Large intestine (tissue), 3 donors: ENCODE measurements around the gene HOOK2. TPM values are rescaled to one million over a fixed set of nuclear protein-coding genes. Genes with fewer than 3 reads are reported as not detected.
A peak's percentile ranks its signal among the peaks of the same experiment; 100 is the strongest.

Experiments
- DNase-seq, 2 donors: peaks; one replicate each; pipeline versions ENCODE4 v3.0.0 to v3.0.0-alpha.2; 2013
- H3K27ac ChIP-seq: one replicate; pipeline ENCODE4 v1.5.1; 2013; ENCODE audit warnings: low read length
- H3K27me3 ChIP-seq: 2 replicates; pipeline ENCODE4 v1.6.1; 2013; ENCODE audit warnings: low read length; ENCODE audit not compliant: control insufficient read depth, insufficient read depth
- H3K36me3 ChIP-seq: 2 replicates; pipeline ENCODE4 v1.6.1; 2013; ENCODE audit warnings: low read length; ENCODE audit not compliant: control insufficient read depth, insufficient read depth
- H3K4me1 ChIP-seq: one replicate; pipeline ENCODE4 v1.6.1; 2013; ENCODE audit warnings: low read length; ENCODE audit not compliant: control insufficient read depth, insufficient read depth
- H3K4me3 ChIP-seq: one replicate; pipeline ENCODE4 v1.5.1; 2013; ENCODE audit warnings: low read length
- H3K9me3 ChIP-seq: one replicate; pipeline ENCODE4 v1.6.1; 2013; ENCODE audit warnings: mild to moderate bottlenecking, low read depth, low read length, moderate library complexity; ENCODE audit not compliant: control insufficient read depth
- WGBS: methylation state at CpG from one replicate; pipeline ENCODE4 v1.1.5; 2013; ENCODE audit warnings: low lambda C conversion rate; ENCODE audit not compliant: insufficient coverage; 5-methylcytosine and 5-hydroxymethylcytosine counted together
- polyA plus RNA-seq: library from polyadenylated mRNA; unstranded; fragments of 120-200 nt; gene quantifications from one replicate; pipeline ENCODE4 v1.2.1, GENCODE V29; 2013

The HOOK2 gene
- polyA plus RNA-seq, 1 donor: 192 TPM

DNA sequence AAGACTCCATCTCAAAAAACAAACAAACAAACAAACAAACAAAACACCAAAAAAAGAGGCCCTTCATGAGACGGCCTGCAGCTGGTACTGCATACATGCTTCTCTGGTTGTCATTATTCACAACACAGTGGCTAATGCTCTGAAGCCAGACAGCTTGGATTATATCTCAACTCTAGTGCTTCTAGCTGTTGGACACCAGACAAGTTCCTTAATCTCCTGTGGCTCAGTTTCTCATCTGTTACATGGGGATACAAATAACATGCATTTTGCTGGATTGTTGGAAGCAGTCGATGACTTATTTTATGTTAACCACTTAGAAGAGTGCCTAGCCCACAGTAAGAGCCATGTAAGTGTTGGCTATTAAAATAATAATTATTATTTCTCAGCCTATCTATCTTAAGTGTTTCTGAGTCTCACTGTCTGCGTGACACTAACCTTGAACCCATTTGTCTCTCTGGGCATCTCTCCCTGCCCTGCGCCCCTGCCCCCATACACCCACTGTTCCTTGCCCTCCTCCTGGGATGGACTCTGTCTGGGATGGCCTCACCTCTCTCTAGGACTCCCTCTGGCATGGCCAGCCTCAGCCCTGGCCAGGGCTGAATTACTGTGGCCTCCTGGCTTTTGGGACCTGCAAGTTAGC lies 12.8 kb upstream of the HOOK2 start:
- Histone ChIP-seq H3K27ac (peak overlapping the region; percentile 100), H3K4me1 (peaks cover 70% of the 10 kb centered on the region), H3K4me3 (peak overlapping the region; percentile 61), H3K9me3 (no peaks in the 10 kb centered on the region), H3K36me3 (no peaks in the 10 kb centered on the region), H3K27me3 (no peaks in the 10 kb centered on the region)
- DNase-seq: peak in 1 of 2 donors; percentile 35
- no CpG with 5 or more reads among the region's 4 CpGs for WGBS

DNA sequence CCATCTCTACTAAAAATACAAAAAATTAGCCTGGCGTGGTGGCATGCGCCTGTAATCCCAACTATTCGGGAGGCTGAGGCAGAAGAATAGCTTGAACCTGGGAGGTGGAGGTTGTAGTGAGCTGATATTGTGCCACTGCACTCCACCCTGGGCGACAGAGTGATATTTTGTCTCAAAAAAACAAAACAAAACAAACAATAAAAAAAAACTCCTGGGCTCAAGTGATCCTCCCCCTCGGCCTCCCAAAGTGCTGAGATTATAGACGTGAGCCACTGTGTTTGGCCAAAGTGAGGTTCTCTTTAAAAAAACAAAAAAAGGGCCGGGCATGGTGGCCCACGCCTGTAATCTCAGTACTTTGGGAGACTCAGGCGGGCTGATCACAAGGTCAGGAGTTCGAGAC lies 12.1 kb upstream of the HOOK2 start:
- H3K36me3 ChIP-seq: no peaks in the 10 kb centered on the region
- H3K27ac ChIP-seq: peak overlapping the region; percentile 100
- H3K4me3 ChIP-seq: no peak overlapping the region
- no peaks in the 10 kb centered on the region for H3K27me3 ChIP-seq
- WGBS: 80% methylated on average over 1 of the region's 10 CpGs
- no peaks in the 10 kb centered on the region for H3K9me3 ChIP-seq
- peaks cover 74% of the 10 kb centered on the region for H3K4me1 ChIP-seq
- DNase-seq: no peak

DNA sequence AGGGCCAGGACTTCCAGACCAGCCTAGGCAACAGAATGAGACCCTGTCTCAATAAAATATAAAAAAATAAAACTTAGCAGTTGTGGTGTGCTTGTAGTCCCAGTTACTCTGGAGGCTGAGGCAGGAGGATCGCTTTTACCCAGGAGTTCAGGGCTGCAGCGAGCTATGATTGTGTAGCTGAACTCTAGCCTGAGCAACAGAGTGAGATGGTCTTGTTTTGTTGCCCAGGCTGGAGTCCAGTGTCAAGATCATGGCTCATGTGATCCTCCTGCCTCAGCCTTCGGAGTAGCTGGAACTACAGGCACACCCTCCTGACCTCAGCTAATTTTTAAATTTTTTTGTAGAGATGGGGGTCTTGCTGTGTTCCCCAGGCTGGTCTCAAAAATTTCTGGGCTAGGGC lies 11.6 kb upstream of the HOOK2 start:
- Histone ChIP-seq H3K27me3 (no peaks in the 10 kb centered on the region), H3K4me1 (peaks cover 78% of the 10 kb centered on the region), H3K9me3 (no peaks in the 10 kb centered on the region), H3K27ac (peak overlapping the region; percentile 100), H3K4me3 (no peak overlapping the region), H3K36me3 (no peaks in the 10 kb centered on the region)
- peak in 1 of 2 donors; percentile 55 for DNase-seq
- no CpG with 5 or more reads among the region's 3 CpGs for WGBS

DNA sequence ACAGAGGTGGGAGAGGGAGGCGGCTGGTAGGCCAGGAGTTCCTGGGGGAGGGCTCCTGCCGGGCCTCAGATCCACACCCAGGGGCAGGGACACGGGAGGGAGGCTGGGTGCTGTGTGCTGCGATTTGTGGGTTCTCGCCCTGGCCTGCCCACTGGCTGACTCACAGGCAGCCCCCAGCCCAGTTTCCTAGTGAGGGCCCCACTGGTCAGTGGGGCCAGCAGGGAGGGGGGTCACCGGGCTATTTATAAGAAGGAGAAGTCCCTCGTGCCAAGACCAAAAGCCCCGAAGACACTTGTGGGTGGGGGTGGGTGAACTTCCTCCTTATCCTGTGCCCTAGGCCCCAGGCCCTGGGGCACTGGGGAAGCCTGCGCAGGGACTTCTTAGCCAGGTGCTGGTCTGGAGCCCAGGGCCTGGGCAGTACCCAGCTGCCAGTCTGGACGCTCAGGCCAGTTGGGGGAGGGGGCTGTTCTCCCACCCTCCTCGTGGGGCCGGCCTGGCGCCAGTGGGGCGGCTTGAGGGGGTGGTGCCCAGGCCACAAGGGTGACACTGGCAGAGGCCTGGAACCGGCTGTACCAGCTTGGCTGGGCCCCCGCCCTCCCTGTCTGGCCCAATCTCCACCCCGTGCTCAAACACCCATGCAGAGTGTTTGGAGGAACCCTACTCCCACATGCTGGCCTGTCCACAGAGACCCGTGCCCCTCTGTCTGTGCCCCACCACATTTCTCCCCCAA lies 11.0 kb upstream of the HOOK2 start:
- DNase-seq: peak in 1 of 2 donors; percentile 50
- H3K36me3 ChIP-seq: no peaks in the 10 kb centered on the region
- no peaks in the 10 kb centered on the region for H3K9me3 ChIP-seq
- no peaks in the 10 kb centered on the region for H3K27me3 ChIP-seq
- WGBS: no CpG with 5 or more reads among the region's 18 CpGs
- H3K27ac ChIP-seq: peak overlapping the region; percentile 100
- H3K4me1 ChIP-seq: peaks cover 82% of the 10 kb centered on the region
- H3K4me3 ChIP-seq: no peak overlapping the region

DNA sequence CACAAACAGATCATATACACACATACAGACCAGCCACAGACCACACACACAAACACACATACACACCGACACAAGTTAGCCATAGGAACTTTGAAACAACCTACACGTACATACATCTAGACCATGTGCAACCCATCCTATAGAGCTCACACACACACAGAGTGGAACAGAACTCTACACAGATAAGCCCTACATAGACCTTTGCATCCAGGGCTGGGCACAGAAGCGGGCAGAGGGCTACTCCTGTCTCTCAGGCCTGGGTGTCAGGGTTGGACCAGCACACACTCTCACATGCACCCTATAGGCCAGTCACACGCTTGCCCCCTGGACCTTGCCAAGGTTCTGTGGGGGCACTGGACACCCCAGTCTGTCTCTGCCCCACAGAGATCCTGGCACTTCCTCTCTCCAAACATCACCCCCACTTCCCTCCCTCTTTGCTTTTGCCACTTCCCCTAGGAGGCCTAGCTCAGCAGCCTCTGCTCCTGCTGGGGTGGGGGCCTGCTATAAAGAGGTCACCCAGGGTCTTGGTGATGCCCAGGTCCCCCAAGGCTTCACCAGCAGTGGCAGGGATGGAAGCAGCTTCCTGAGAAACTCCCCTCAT lies 10.2 kb upstream of the HOOK2 start:
- WGBS: no CpG with 5 or more reads among the region's 4 CpGs
- Histone ChIP-seq H3K4me3 (no peak overlapping the region), H3K36me3 (no peaks in the 10 kb centered on the region), H3K27me3 (no peaks in the 10 kb centered on the region), H3K27ac (peak overlapping the region; percentile 100), H3K9me3 (no peaks in the 10 kb centered on the region), H3K4me1 (peaks cover 77% of the 10 kb centered on the region)
- DNase-seq: peak; percentile 65 to 79

DNA sequence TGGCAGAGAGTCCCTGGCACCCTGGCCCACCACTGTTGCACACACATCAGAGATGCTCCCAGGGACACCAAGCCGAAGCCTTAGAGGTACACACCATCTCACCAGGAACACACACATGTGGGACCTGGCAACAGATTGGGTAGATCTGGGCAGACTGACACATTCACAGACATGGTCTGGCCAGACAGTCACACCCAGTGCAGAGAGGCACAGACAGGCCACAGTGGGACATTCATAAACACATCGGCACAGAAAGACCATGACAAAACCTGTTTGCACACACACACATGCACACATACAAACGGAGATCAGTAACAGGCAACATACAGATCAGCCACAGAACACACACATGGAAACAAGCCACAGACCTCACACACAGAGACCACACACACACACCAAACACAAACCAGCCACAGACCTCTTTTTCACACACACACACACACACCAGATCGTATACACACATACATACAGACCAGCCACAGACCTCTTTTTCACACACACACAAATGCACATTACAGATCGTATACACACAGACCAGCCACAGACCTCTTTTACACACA lies 9.6 kb upstream of the HOOK2 start:
- Histone ChIP-seq H3K9me3 (no peaks in the 10 kb centered on the region), H3K36me3 (no peaks in the 10 kb centered on the region), H3K4me3 (no peak overlapping the region), H3K4me1 (peaks cover 74% of the 10 kb centered on the region), H3K27ac (peak overlapping the region; percentile 100), H3K27me3 (no peaks in the 10 kb centered on the region)
- WGBS: no CpG with 5 or more reads among the region's 5 CpGs
- peak in 1 of 2 donors; percentile 73 for DNase-seq

DNA sequence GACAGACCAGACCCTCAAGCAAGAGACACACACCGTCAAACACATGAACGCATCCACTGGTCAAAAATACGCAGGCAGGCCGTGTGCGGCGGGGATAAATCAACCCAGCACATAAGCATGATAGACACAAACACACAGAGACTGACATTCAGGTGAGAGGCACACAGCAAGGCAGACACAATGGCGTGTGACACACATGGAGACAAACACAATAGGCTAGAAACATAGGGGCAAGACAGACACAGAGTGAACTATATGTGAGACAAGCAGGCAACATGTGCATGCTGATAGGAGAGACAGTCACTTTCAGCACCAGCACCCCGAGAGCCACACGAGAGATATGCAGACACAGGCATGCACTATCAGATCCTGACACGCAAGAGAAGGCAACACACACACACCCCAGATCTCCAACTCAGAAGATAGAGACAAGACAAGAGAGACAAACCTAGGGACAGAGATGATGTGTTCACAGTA lies 9.1 kb upstream of the HOOK2 start:
- peak in 1 of 2 donors; percentile 61 for DNase-seq
- no peak overlapping the region for H3K4me3 ChIP-seq
- no peaks in the 10 kb centered on the region for H3K36me3 ChIP-seq
- H3K4me1 ChIP-seq: peaks cover 75% of the 10 kb centered on the region
- peak overlapping the region; percentile 100 for H3K27ac ChIP-seq
- H3K9me3 ChIP-seq: no peaks in the 10 kb centered on the region
- no CpG with 5 or more reads among the region's 10 CpGs for WGBS
- no peaks in the 10 kb centered on the region for H3K27me3 ChIP-seq

DNA sequence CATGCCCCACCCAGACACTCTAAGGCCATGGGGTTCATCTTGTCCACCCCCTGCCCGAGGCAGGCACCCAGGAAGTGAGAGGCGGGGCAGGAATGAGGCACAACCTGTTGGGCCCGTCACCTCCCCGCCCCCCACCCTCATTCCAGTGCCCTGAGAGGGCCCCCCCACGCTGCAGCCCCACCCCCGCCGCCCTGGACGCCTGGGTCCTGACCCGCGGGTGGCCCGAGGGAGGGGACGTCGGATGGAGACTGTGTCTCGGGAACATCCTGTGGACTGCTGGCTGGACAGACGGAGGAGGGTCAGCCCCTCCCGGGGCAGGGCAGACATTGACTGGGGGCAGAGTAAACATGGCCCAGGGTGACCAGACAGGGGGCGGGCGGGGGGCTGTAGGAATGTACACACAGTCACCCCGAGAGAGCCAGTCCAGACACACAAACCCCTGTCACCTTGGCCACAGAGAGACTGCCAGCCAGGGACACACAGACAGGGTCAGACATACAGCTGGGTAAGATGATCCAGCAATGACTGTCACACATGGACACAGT lies 8.6 kb upstream of the HOOK2 start:
- peaks cover 75% of the 10 kb centered on the region for H3K4me1 ChIP-seq
- no peak overlapping the region for H3K4me3 ChIP-seq
- no peaks in the 10 kb centered on the region for H3K36me3 ChIP-seq
- H3K27me3 ChIP-seq: no peaks in the 10 kb centered on the region
- DNase-seq: peak in 1 of 2 donors; percentile 70
- WGBS: no CpG with 5 or more reads among the region's 19 CpGs
- H3K9me3 ChIP-seq: no peaks in the 10 kb centered on the region
- peak overlapping the region; percentile 100 for H3K27ac ChIP-seq

DNA sequence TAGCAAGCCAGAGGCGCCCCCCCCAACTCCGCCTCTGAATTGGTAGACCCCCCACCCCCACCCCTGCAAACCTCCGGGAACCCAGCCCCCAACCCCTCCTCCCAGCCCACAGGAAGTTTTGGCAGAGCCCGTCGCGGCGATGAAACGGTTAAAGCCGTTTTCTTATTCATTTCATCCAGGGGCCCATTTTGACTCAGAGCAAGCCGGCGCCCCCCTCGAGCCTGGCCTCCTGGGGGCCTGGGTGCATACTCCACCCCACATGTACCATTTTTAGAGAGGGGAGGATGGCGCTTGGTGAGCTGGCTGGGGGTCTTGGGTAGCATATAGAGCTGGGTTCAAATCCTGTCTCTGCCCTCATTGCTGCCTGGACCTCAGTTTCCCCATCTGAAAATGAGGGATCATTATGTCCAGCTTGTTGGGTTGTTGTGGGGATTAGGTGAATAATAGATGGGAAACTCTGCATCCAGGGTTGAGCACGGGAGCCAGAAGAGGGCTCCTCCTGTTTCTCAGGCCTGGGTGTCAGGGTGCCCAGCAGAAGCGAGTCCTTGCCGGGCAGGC lies 8.0 kb upstream of the HOOK2 start:
- peak overlapping the region; percentile 58 for H3K4me3 ChIP-seq
- no peak for DNase-seq
- H3K27me3 ChIP-seq: no peaks in the 10 kb centered on the region
- H3K27ac ChIP-seq: peak overlapping the region; percentile 100
- H3K4me1 ChIP-seq: peaks cover 75% of the 10 kb centered on the region
- H3K36me3 ChIP-seq: no peaks in the 10 kb centered on the region
- WGBS: no CpG with 5 or more reads among the region's 16 CpGs
- H3K9me3 ChIP-seq: no peaks in the 10 kb centered on the region
